Muscle layer of colon (tissue), 2 donors: ENCODE results near the gene AAK1.

Source experiments
- H3K27ac ChIP-seq: one replicate; pipeline ENCODE4 v1.7.0; 2013; ENCODE audit warnings: low read depth, mild to moderate bottlenecking, low read length, moderate library complexity
- H3K27me3 ChIP-seq, 2 donors: one replicate each; pipeline ENCODE4 v1.7.0; 2013; ENCODE audit warnings: low read length in 2 of 2, mild to moderate bottlenecking in 2 of 2; ENCODE audit not compliant: insufficient read depth in 2 of 2, control insufficient read depth in 1 of 2
- H3K36me3 ChIP-seq: one replicate; pipeline ENCODE4 v1.7.0; 2013; ENCODE audit warnings: mild to moderate bottlenecking, low read length; ENCODE audit not compliant: insufficient read depth
- H3K4me1 ChIP-seq: one replicate; pipeline ENCODE4 v1.7.0; 2013; ENCODE audit warnings: mild to moderate bottlenecking, low read length; ENCODE audit not compliant: insufficient read depth
- H3K4me3 ChIP-seq, 2 donors: one replicate each; pipeline ENCODE4 v1.7.0; 2013; ENCODE audit warnings: low read length in 2 of 2, low read depth in 1 of 2, mild to moderate bottlenecking in 1 of 2, moderate library complexity in 1 of 2
- H3K9ac ChIP-seq: one replicate; pipeline ENCODE4 v1.7.0; 2013; ENCODE audit warnings: low read length
- H3K9me3 ChIP-seq: one replicate; pipeline ENCODE4 v1.7.0; 2013; ENCODE audit warnings: mild to moderate bottlenecking, low read length
- donor health status: abdominal sarcoma.
- donor health status: Adenocarcinoma of cecum.

The AAK1 gene

GRCh38 chr2:69481421-69481820, 162.1 kb downstream of the AAK1 start:
- H3K9me3 ChIP-seq, result no peaks in the 10 kb centered on the region
- peaks cover 7% of the 10 kb centered on the region for H3K36me3 ChIP-seq
- no peak overlapping the region for H3K9ac ChIP-seq
- no peak overlapping the region for H3K27ac ChIP-seq
- no peaks in the 10 kb centered on the region for H3K27me3 ChIP-seq
- no peak overlapping the region for H3K4me3 ChIP-seq
- no peaks in the 10 kb centered on the region for H3K4me1 ChIP-seq

- no peaks in the 10 kb centered on the region for H3K4me1 ChIP-seq
- no peak overlapping the region for H3K4me3 ChIP-seq
- no peak overlapping the region for H3K27ac ChIP-seq
- H3K27me3 ChIP-seq, result no peaks in the 10 kb centered on the region
- no peaks in the 10 kb centered on the region for H3K9me3 ChIP-seq
- H3K36me3 ChIP-seq, result peaks cover 8% of the 10 kb centered on the region
- no peak overlapping the region for H3K9ac ChIP-seq
These were observed 165.9 kb downstream of the AAK1 start for GRCh38 chr2:69477627-69478026.

DNA sequence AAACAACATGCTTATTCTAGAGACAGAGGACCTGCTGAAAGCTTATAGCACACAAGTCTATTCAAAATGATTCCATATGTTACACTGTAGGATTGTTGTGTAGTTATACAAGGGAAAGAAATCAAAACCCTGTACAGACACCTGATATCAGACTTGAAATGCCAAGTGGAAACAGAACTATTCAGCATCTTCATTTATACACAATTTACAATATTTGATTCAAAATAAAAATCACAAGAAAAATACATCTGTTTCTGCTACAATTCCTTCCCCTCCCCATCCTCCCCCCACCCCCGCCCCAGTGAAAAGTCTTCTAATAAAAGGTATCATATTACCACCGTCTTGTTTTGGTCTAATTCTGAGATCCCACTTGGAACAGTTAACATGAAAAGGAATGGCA, 168.9 kb downstream of the AAK1 start:
- Histone ChIP-seq H3K9me3 (no peaks in the 10 kb centered on the region), H3K36me3 (peaks cover 4% of the 10 kb centered on the region), H3K4me1 (no peaks in the 10 kb centered on the region), H3K27ac (no peak overlapping the region), H3K4me3 (no peak overlapping the region), H3K27me3 (no peaks in the 10 kb centered on the region), H3K9ac (no peak overlapping the region)

- H3K4me1 ChIP-seq, result no peaks in the 10 kb centered on the region
- no peaks in the 10 kb centered on the region for H3K9me3 ChIP-seq
- no peaks in the 10 kb centered on the region for H3K27me3 ChIP-seq
- H3K27ac ChIP-seq, result no peak overlapping the region
- no peak overlapping the region for H3K9ac ChIP-seq
- peaks cover 4% of the 10 kb centered on the region for H3K36me3 ChIP-seq
- no peak overlapping the region for H3K4me3 ChIP-seq
These were observed 171.7 kb downstream of the AAK1 start for GRCh38 chr2:69471793-69472192.

DNA sequence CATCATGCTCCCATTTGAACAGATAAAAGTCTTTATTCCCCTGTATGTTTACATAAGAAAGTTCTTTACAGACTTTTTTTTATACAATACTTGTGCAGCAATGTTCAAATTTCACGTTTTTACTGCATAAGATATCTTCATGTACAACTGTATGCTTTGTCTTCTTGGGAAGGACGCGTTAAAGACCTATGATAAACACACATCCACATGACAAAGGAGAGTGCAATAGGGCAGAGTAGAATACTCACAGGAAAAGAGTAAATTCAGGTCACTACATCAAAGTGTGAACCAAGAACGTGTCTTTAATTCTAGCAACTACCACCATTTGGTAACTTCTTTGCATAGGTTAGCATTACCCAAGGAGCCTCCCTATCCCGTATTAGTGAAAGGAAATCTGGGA, 172.6 kb downstream of the AAK1 start:
- Histone ChIP-seq H3K9ac (no peak overlapping the region), H3K27ac (no peak overlapping the region), H3K4me1 (no peaks in the 10 kb centered on the region), H3K4me3 (no peak overlapping the region), H3K36me3 (peaks cover 4% of the 10 kb centered on the region), H3K27me3 (no peaks in the 10 kb centered on the region), H3K9me3 (no peaks in the 10 kb centered on the region)

GRCh38 chr2:69469784-69470183, 173.8 kb downstream of the AAK1 start:
- Histone ChIP-seq H3K4me3 (no peak overlapping the region), H3K27me3 (no peaks in the 10 kb centered on the region), H3K27ac (no peak overlapping the region), H3K36me3 (peaks cover 11% of the 10 kb centered on the region), H3K9me3 (no peaks in the 10 kb centered on the region), H3K4me1 (peaks cover 5% of the 10 kb centered on the region), H3K9ac (no peak overlapping the region)

- Histone ChIP-seq H3K9me3 (no peaks in the 10 kb centered on the region), H3K27me3 (no peaks in the 10 kb centered on the region), H3K36me3 (peaks cover 12% of the 10 kb centered on the region), H3K4me1 (peaks cover 8% of the 10 kb centered on the region), H3K9ac (no peak overlapping the region), H3K27ac (no peak overlapping the region), H3K4me3 (no peak overlapping the region)
These were observed 174.2 kb downstream of the AAK1 start for GRCh38 chr2:69469375-69469774.

GRCh38 chr2:69466728-69467127, 176.8 kb downstream of the AAK1 start:
- Histone ChIP-seq H3K27ac (no peak overlapping the region), H3K9ac (no peak overlapping the region), H3K4me1 (peaks cover 8% of the 10 kb centered on the region)

GRCh38 chr2:69465513-69466456, 177.8 kb downstream of the AAK1 start:
- Histone ChIP-seq H3K4me1 (peaks cover 8% of the 10 kb centered on the region), H3K9ac (no peak overlapping the region), H3K9me3 (no peaks in the 10 kb centered on the region), H3K4me3 (no peak overlapping the region), H3K36me3 (peaks cover 12% of the 10 kb centered on the region), H3K27ac (no peak overlapping the region), H3K27me3 (no peaks in the 10 kb centered on the region)

More at GRCh38 chr2:69466728-69467127, 176.8 kb downstream of the AAK1 start:
- no peaks in the 10 kb centered on the region for H3K27me3 ChIP-seq
- no peaks in the 10 kb centered on the region for H3K9me3 ChIP-seq
- peaks cover 12% of the 10 kb centered on the region for H3K36me3 ChIP-seq
- no peak overlapping the region for H3K4me3 ChIP-seq

GRCh38 chr2:69464575-69464974, 179.0 kb downstream of the AAK1 start:
- Histone ChIP-seq H3K27ac (no peak overlapping the region), H3K36me3 (peaks cover 12% of the 10 kb centered on the region), H3K9ac (no peak overlapping the region), H3K4me3 (no peak overlapping the region), H3K27me3 (no peaks in the 10 kb centered on the region), H3K9me3 (no peaks in the 10 kb centered on the region), H3K4me1 (peaks cover 8% of the 10 kb centered on the region)

DNA sequence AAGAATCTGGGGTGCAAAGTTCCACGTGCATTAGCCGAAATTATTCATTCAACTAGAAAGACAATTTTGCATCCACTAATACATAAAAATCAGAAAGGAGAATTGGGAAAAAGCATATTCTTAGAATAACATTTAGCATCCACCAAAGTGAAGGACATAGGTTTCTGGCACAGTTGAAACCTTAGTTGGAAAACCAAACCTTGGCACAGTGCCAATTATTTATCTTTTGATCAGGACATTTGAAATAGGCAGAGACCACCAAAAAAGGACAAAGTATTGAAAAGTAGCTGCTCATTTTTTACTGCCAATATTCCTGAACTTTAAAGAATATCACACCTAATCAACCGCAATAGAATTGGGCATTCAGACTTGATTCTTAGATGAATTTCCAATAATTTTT, 180.8 kb downstream of the AAK1 start:
- H3K9ac ChIP-seq, result no peak overlapping the region
- H3K27me3 ChIP-seq, result no peaks in the 10 kb centered on the region
- peaks cover 12% of the 10 kb centered on the region for H3K36me3 ChIP-seq
- H3K27ac ChIP-seq, result no peak overlapping the region
- no peaks in the 10 kb centered on the region for H3K9me3 ChIP-seq
- no peak overlapping the region for H3K4me3 ChIP-seq
- peaks cover 8% of the 10 kb centered on the region for H3K4me1 ChIP-seq

GRCh38 chr2:69461404-69461803, 182.1 kb downstream of the AAK1 start:
- peaks cover 12% of the 10 kb centered on the region for H3K36me3 ChIP-seq
- H3K27ac ChIP-seq, result no peak overlapping the region
- no peaks in the 10 kb centered on the region for H3K27me3 ChIP-seq
- H3K9me3 ChIP-seq, result no peaks in the 10 kb centered on the region
- no peak overlapping the region for H3K9ac ChIP-seq
- no peak overlapping the region for H3K4me3 ChIP-seq
- peaks cover 8% of the 10 kb centered on the region for H3K4me1 ChIP-seq
